ENCODE results near the gene WARS2.
A peak's percentile ranks its signal among the peaks of the same experiment; 100 is the strongest.
"Not testable (repeated sequence)": the region's sequence is repeated elsewhere in the genome, so short reads cannot be mapped to it uniquely, and the experiment has no call there.

WARS2 gene

DNA sequence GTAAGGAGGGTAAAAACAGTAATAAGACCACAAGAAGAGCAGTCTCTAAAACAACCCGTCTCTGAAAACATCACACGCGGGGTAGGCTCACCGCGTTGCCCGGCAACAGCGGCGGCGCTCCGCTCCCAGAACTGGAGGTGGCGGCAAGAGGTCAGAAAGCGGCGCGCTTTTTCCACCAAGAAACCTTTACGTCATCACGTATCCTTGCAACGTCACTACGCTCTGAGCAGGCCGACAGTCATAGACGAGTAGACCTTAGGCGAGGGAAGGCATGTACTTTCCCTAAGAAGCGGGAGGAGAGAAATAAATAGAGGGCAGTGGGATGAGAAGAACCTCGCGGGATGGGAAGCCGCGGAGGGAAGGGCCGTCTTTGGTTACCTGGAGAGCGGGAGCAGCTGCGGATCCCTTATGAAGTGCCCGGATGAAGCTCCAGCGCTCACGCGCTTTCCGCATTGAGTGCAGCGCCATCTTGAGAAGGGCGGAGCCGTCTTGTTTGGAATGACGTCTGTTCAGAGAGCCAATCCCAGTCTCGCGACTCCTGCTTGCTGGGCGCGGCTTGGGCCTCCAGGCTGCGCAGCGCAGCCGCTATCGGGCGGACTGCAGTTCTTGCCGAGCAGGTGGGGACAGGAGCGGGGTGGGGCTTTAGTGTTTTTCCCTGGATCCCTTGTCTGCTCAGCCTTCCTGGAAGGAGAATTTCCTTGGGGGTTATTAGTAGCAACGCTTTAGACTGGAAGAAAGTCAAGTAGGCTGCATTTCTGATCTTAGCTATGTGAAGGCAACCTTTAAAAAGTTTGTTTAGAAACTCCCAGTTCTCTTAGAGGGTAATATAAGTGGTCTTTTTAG is at the start of gene WARS2:
WARS2 (minus strand) TSS at position 477 of the 843 bp plus-strand sequence; CDS start at position 468, 9 bp downstream.
- DNase-seq (ENCODE audit: low read depth): peak; percentile 79

DNA sequence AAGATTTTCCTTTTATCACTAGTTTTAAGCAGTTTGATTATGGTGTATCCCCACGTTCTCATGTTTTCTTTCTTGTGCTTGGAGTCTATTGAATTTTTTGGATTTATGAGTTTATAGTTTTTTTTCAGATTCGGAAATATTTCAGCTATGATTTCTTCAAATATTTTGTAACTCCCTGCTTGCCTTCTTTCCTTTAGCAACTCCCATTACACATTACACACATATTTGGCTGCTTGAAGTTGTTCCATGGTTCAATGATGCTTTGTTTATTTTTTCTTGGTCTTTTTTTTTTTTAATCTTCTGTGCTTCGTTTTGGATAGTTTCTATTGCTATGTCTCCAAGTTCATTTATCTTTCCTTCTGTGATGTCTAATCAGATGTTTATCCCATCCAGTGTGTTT is 48.5 kb upstream of the WARS2 start:
- no peak for DNase-seq (ENCODE audit: low read depth)

DNA sequence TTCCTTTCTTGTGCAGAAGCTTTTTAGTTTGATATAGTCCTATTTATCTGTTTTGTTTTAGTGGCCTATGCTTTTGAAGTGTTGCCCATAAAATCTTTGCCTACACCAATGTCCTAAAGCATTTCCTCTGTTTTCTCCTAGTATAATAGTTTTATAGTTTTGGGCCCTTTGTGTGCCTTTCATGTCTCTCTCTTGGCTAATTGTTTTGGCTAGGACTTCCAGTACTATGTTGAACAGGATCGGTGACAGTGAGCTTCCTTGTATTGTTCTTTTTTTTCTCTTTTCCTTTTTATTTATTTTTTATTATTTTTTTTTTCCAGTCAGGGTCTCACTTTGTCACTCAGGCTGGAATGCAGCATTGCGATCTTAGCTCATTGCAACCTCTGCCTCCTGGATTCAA is 47.0 kb upstream of the WARS2 start:
- no peak for DNase-seq (ENCODE audit: low read depth)

DNA sequence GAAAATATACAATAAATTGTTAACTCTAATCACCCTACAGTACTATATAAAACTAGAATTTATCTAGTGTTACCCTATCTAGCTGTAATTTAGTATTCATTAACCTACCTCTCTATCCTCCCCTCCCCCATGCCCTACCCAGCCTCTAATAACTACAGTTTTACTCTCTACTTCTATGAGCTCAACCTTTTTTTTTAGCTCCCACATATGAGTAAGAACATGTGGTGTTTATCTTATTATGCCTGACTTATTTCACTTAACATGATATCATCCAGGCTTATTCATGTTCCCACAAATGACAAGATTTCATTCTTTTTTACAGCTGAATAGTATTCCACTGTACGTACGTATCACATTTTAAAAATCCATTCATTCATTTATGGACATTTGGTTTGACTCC is 46.0 kb upstream of the WARS2 start:
- DNase-seq (ENCODE audit: low read depth): no peak

DNA sequence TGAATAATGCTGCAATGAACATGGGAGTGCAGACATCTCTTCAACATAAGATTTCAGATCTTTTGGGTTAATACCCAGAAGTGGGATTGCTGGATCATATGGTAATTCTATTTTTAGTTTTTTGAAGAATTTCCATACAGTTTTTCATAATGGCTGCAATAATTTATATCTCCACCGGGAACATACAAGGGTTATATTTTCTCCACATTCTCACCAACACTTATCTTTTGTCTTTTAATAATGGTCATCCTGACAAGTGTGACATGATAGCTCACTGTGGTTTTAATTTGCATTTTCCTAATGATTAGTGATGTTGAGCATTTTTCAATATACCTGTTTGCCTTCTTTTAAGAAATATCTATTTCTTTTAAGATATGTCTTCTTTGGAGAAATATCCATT is 44.5 kb upstream of the WARS2 start:
- DNase-seq (ENCODE audit: low read depth): no peak

DNA sequence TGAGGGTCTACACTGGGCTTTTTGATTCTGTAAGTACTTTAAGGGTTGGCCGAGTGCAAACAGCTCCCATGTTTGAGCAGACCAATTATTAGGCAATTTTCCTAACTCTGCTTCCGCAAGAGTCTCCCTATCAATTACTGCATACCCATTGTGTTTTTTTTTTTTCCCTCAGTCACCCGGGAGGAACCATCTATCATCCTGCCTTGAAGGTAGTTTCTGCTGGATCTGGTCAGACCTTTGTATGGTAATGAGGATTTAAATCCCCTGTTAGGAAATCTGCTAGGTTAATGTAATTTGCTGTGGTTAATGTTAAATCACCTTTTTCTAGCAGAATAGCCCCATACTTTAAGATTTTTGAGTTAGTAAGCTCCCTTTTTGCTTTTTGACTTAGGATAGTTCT is 40.8 kb upstream of the WARS2 start:
- no peak for DNase-seq (ENCODE audit: low read depth)

DNA sequence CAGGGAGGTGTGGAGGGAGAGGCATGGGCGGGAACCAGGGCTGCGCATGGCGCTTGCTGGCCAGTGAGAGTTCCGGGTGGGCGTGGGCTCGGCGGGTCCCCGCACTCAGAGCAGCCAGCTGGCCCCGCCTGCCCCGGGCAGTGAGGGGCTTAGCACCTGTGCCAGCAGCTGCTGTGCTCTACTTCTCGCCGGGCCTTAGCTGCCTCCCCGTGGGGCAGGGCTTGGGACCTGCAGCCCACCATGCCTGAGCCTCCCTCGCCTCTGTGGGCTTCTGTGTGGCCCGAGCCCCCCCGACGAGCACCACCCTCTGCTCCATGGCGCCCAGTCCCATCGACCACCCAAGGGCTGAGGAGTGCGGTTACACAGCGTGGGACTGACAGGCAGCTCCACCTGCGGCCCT is 38.6 kb upstream of the WARS2 start:
- DNase-seq (ENCODE audit: low read depth): no peak

DNA sequence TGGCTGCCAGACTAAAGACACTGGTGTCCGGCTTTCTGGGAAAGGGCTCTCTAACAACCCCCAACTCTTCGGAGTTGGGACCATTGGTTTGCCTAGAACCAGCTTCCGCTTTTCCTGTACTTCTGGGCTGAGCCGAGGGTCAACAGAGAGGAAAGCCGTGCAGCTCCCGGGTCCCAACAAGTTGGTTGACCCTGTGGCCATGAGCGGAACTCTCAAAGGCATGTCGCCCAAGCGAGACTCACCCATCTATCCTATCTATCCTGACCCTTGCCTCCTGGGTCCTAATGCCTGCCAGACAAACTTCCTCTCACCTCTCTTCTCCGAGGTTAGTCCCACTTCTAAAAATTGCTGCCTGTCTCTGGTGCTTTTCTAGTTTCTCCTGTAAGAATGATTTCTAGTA is 32.5 kb upstream of the WARS2 start:
- not testable (repeated sequence) for DNase-seq (ENCODE audit: low read depth)

DNA sequence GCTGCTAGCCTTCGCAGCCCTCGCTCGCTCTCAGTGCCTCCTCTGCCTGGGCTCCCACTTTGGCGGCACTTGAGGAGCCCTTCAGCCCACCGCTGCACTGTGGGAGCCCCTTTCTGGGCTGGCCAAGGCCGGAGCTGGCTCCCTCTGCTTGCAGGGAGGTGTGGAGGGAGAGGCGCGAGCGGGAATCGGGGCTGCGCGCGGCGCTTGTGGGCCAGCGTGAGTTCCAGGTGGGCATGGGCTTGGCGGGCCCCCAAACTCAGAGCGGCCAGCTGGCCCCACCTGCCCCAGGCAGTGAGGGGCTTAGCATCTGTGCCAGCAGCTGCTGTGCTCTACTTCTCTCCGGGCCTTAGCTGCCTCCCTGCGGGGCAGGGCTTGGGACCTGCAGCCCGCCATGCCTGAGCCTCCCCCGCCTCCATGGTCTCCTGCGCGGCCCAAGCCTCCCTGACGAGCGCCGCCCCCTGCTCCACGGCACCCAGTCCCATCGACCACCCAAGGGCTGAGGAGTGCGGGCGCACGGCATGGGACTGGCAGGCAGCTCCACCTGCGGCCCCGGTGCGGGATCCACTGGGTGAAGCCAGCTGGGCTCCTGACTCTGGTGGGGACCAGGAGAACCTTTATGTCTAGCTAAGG is 31.0 kb upstream of the WARS2 start:
- DNase-seq (ENCODE audit: low read depth): not testable (repeated sequence)

DNA sequence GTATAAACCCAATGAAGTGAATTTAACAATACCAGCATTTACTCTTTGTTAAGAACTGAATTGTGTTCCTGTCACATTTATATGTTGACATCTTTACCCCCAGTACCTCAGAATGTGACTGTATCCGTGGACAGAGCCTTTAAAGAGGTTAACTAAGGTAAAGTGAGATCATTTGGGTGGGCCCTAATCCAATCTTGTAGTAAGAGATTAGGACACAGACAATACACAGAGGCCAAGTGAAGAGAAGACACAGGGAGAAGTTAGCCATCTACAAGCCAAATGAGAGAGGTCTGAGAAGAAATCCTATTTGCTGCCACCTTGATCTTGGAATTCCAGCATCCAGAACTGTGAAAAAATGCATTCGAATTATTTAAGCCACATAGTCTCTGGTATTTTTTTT is 22.9 kb upstream of the WARS2 start:
- DNase-seq (ENCODE audit: low read depth): no peak

DNA sequence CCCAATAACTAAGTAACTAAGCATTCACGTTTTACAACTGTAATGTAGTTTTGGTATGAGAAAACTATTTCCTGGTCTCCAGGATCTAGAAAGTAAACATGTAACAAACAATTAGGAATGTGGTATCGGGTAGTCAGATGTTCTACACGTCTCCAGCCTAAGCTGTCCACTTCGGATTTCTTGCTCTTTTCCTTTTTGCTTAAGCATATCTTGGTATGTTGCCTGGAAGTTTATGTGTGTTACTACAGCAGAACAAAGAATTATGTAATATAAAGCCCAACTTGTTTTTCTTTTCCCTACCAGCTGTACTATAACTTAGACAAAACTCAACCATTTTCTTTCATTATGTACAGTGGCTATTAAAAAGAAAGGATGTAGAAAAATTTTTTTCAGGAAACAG is 20.4 kb upstream of the WARS2 start:
- no peak for DNase-seq (ENCODE audit: low read depth)

DNA sequence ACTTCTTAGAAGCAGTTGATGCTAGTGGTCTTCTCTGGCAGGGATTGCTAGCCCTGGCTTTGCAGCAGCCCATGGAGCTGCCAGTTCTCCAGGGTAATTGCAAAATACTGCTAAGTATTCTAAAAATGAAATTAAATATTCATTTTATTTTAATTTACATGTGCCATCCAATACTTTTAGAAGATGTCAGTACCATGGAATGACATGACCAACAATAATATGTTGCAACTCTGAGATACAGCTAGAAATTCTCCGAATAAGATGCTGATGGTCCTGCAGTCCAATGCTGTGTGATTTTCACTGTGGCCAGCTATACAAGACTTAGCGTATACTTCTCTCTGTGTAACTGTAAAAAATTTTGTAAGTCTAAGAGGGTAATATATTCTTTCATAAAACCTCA is 20.0 kb upstream of the WARS2 start:
- DNase-seq (ENCODE audit: low read depth): no peak

DNA sequence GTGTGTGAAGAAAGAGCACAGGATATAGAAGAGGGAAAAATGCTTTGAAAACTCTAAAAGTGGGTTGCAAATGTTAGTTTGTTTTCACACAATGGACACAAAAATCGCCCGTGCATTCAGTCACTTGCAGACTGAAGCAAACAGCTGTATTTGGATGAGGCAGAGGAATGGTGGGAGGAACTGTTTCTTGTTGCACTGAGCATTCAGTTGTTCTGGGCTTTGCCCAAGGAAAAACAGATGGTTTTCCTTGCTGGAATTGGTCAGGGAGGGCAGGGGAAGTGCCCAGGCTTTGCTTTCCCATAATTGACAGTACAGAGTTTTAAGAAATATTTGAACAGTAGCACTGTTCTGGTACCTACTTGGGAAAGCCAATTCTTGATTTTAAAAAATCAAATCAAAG is 19.5 kb upstream of the WARS2 start:
- DNase-seq (ENCODE audit: low read depth): no peak

DNA sequence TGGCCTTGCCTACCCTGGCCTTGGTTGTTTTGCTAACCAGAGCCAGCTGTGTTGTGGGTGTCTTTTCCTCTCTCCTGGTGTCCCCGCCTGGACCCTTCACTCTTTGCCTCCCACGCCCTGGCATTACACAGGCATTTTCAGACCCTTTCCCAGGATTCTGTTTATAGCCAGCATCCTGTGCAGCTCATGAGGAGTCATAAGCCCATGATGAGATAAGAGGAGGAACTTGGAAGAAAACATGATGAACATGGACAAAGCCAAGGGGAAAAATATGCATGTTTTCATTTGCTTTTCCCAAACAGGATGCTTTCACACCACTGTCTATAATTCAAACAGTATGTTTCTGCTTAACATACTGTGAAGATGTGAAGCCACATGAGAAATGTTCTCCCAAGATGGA is 18.7 kb upstream of the WARS2 start:
- DNase-seq (ENCODE audit: low read depth): no peak

DNA sequence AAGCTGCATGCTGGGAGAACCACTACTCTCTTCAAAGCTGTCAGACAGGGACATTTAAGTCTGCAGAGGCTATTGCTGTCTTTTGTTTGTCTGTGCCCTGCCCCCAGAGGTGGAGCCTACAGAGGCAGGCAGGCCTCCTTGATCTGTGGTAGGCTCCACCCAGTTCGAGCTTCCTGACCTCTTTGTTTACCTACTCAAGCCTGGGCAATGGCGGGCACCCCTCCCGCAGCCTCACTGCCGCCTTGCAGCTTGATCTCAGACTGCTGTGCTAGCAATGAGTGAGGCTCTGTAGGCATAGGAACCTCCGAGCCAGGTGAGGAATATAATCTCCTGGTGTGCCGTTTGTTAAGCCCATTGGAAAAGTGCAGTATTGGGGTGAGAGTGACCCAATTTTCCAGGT is 16.3 kb upstream of the WARS2 start:
- not testable (repeated sequence) for DNase-seq (ENCODE audit: low read depth)

DNA sequence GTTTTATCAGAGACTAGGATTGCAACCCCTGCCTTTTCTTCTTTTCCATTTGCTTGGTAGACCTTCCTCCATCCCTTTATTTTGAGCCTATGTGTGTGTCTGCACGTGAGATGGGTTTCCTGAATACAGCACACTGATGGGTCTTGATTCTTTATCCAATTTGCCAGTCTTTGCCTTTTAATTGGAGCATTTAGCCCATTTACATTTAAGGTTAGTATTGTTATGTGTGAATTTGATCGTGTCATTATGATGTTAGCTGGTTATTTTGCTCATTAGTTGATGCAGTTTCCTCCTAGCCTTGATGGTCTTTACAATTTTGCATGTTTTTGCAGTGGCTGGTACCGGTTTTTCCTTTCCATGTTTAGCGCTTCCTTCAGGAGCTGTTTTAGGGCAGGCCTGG is 14.6 kb upstream of the WARS2 start:
- DNase-seq (ENCODE audit: low read depth): not testable (repeated sequence)

DNA sequence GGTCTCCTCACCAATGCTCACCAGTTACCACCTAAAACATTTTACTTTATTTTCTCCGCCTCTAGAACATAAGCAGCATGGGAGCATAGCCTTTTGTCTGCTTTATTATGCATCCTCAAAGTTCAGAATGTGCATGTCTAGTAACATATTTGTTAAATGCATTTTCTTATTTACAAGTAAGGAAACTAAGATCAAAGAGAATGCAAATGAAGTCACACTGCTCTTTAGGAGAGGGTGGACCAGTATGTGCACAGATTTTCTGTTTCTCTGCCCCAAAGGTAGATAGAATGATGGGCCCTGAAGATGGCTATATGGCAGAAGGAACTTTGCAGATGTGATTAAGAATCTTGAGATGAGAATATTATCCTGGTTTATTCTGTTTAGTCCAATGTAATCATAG is 9.7 kb upstream of the WARS2 start:
- DNase-seq (ENCODE audit: low read depth): no peak

DNA sequence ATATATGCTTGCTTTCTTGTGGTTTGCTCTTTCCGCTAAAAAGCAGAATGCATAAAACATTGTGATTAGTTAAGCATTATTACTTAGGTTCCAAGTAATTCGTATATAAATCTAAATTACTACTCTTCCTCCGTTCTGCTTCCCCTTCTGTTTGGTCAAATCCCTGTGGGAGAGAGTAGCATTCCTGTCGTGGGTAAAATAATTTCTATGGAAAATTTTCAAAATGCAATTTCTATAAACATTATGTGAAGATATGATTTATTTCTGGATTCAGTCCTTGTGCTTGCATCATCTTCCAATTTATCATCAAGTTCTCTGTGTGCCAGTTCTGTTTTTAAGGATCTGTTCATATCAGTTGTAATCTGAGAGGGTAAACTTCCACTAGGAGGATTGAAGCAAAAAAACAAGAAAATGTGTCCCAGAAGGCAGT is 7.2 kb upstream of the WARS2 start:
- no peak for DNase-seq (ENCODE audit: low read depth)

DNA sequence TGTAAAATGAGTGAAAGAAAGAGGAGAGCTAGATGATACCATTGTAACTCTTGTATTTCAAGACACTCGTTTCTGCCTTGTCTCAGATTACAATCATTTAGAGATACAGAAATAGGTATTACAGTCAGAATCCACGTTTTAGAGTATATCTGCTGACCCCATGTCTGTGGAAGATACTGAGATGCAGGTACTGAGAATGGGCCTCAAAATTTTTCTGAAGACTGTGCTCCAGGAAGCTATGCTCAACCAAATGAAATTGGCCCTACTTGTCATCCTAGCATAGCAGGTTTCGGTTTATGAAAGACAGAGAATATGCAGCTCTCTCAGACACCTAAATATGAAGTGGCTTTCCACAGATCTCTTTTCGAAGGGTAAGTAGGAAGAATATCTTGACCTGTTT is 6.0 kb upstream of the WARS2 start:
- no peak for DNase-seq (ENCODE audit: low read depth)

DNA sequence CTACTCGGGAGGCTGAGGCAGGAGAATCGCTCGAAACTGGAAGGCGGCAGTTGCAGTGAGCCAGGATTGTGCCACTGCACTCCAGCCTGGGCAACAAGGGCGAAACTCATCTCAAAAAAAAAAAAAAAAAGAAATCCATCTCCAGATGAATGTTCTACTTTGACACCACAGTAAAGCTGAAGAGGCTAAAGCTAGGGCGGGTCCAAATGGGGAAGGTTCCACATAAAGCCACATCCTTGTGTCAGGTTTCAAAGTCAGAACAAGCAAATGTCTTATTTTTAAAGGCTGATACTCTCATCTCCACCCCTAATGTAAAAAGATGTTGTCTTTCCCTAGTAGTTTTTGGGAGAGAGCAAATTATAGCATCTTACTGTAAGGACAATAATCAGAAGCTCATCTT is 4.4 kb upstream of the WARS2 start:
- DNase-seq (ENCODE audit: low read depth): no peak

DNA sequence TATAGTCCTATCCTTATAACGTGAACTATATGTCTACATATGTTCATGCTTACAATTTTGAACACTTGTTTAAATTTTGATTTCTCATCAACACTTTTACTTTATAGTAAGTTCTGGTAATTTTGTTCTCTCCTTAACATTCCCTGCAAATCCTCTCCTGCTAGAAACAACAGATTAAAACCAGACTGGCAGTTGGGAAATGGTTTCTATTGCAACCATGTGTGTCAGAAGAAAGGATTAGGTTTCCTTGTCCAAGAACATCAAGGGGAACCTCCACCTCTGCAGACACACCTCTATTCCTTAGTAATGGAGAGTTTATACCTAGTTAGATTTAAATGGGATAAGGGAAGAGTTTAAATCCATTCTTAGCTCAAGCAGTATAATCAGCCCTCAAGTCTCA is 3.3 kb upstream of the WARS2 start:
- DNase-seq (ENCODE audit: low read depth): no peak

DNA sequence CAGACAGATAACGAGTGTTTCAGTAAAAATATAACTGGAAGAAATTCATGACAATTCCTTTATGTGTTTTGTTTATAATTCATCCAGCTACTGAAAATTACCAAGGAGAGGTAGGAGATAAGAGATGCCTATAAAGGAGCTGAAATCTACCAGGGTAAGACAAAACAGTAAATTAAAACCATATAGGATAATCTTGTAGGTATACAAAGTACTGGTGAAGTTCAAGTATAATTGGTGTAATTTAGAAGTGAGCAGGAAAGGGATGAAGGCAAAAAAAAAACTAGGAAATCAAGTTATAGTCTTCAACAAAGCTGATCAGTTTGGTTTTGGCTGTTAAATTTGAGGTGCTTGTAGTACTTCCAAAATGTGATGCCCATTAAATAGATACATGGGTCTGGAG is 1.2 kb upstream of the WARS2 start:
- no peak for DNase-seq (ENCODE audit: low read depth)

DNA sequence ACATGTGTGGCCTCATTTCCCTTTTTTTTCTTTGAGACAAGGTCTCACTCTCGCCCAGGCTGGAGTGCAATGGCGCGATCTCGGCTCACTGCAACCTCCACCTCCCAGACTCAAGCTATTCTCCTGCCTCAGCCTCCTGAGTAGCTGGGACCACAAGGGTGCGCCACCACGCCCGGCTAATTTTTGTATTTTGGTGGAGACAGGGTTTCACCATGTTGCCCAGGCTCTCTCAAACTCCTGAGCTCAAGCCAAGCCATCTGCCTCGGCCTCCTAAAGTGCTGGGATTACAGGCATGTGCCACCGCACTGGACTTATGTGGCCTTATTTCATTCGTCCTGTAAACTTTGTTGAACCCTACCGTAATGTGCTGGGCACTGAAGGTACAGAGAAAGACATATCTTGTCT is 569 bp upstream of the WARS2 start:
- DNase-seq (ENCODE audit: low read depth): peak; percentile 30

DNA sequence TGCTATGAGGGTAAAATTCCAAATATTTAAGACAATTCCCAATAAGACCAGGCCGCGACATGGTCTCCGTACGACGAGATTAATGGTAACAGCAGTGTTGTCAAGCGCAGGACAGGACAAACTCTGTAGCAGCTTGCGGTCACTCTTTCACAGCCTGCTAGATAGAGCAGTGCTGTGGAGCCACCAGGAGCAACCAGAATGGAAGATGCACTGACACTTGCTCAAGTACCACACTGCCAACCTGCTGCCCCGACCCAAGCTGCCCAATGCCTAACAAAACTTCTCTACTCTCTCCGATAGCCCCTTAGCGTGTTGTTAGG is 636 bp downstream of the WARS2 start:
- DNase-seq (ENCODE audit: low read depth): no peak

Measured in stimulated activated CD8-positive, alpha-beta memory T cell treated with anti-CD3 and anti-CD28 coated beads, Interleukin-7, amount 100 ng/mL, for 24 hours (primary cell).